IgD-negative memory B cell (primary cell): ENCODE measurements around the gene CNTN1. TPM values are rescaled to one million over a fixed set of nuclear protein-coding genes. Genes with fewer than 3 reads are reported as not detected.

Experiments used
- H3K27ac Mint-ChIP-seq, 3 donors: one replicate each; pipeline ENCODE4 v1.8.0; 2020 to 2022; ENCODE audit warnings: mild to moderate bottlenecking in 3 of 3, mixed read lengths in 3 of 3, moderate library complexity in 1 of 3
- H3K27me3 Mint-ChIP-seq: one replicate; pipeline ENCODE4 v1.8.0; 2021; ENCODE audit warnings: mixed read lengths
- H3K36me3 Mint-ChIP-seq: one replicate; pipeline ENCODE4 v1.8.0; 2020; ENCODE audit warnings: mild to moderate bottlenecking, mixed read lengths
- H3K4me1 Mint-ChIP-seq, 3 donors: one replicate each; pipeline ENCODE4 v1.8.0; 2020 to 2022; ENCODE audit warnings: mixed read lengths in 3 of 3, mild to moderate bottlenecking in 1 of 3
- H3K4me3 Mint-ChIP-seq, 4 donors: one replicate each; pipeline ENCODE4 v1.8.0; 2020 to 2022; ENCODE audit warnings: mild to moderate bottlenecking in 4 of 4, mixed read lengths in 4 of 4, moderate library complexity in 3 of 4
- H3K9me3 Mint-ChIP-seq, 3 donors: one replicate each; pipeline ENCODE4 v1.8.0; 2020 to 2021; ENCODE audit warnings: mixed read lengths in 3 of 3, mild to moderate bottlenecking in 1 of 3
- polyA plus RNA-seq: library from polyadenylated mRNA; unstranded; fragments of 300-500 nt; fragmentation: Illumina TruSeq; gene quantifications from one replicate; pipeline ENCODE4 v1.2.3, GENCODE V29; 2021

The CNTN1 gene
- polyA plus RNA-seq, 1 donor from 2014 or later: not detected

GRCh38 chr12:40971911-40972310 is 279.7 kb downstream of the CNTN1 start:
- no peak overlapping the region for H3K4me3 Mint-ChIP-seq
- H3K27me3 Mint-ChIP-seq: no peaks in the 10 kb centered on the region
- H3K9me3 Mint-ChIP-seq: no peaks in the 10 kb centered on the region
- H3K27ac Mint-ChIP-seq: no peak overlapping the region
- peaks cover 0 to 4% (median 0%) of the 10 kb centered on the region in 3 donors for H3K4me1 Mint-ChIP-seq
- H3K36me3 Mint-ChIP-seq: no peaks in the 10 kb centered on the region

- Mint-ChIP-seq H3K36me3 (no peaks in the 10 kb centered on the region), H3K9me3 (no peaks in the 10 kb centered on the region), H3K27ac (no peak overlapping the region), H3K27me3 (no peaks in the 10 kb centered on the region), H3K4me3 (no peak overlapping the region), H3K4me1 (peaks cover 0 to 4% (median 0%) of the 10 kb centered on the region in 3 donors)
Observed at GRCh38 chr12:40976546-40976945, 284.3 kb downstream of the CNTN1 start.

- Mint-ChIP-seq H3K4me1 (no peaks in the 10 kb centered on the region), H3K9me3 (peaks cover 2% of the 10 kb centered on the region in 3 donors), H3K27ac (no peak overlapping the region), H3K36me3 (no peaks in the 10 kb centered on the region), H3K27me3 (no peaks in the 10 kb centered on the region), H3K4me3 (no peak overlapping the region)
Observed at GRCh38 chr12:40980427-40980961, 288.3 kb downstream of the CNTN1 start.

GRCh38 chr12:40986001-40986400 is 293.8 kb downstream of the CNTN1 start:
- no peak overlapping the region for H3K4me3 Mint-ChIP-seq
- no peak overlapping the region for H3K27ac Mint-ChIP-seq
- no peaks in the 10 kb centered on the region for H3K36me3 Mint-ChIP-seq
- H3K9me3 Mint-ChIP-seq: peaks cover 2 to 5% (median 4%) of the 10 kb centered on the region in 3 donors
- peaks cover 0 to 2% (median 0%) of the 10 kb centered on the region in 3 donors for H3K4me1 Mint-ChIP-seq
- H3K27me3 Mint-ChIP-seq: peaks cover 2% of the 10 kb centered on the region

- H3K36me3 Mint-ChIP-seq: no peaks in the 10 kb centered on the region
- H3K4me3 Mint-ChIP-seq: no peak overlapping the region
- peaks cover 2 to 5% (median 4%) of the 10 kb centered on the region in 3 donors for H3K9me3 Mint-ChIP-seq
- peaks cover 2% of the 10 kb centered on the region for H3K27me3 Mint-ChIP-seq
- peaks cover 0 to 2% (median 0%) of the 10 kb centered on the region in 3 donors for H3K4me1 Mint-ChIP-seq
- H3K27ac Mint-ChIP-seq: no peak overlapping the region
Observed at GRCh38 chr12:40988355-40988754, 296.1 kb downstream of the CNTN1 start.

- H3K4me3 Mint-ChIP-seq: no peak overlapping the region
- no peaks in the 10 kb centered on the region for H3K36me3 Mint-ChIP-seq
- H3K27ac Mint-ChIP-seq: no peak overlapping the region
- H3K27me3 Mint-ChIP-seq: peaks cover 2% of the 10 kb centered on the region
- peaks cover 0 to 2% (median 0%) of the 10 kb centered on the region in 3 donors for H3K4me1 Mint-ChIP-seq
- H3K9me3 Mint-ChIP-seq: peaks cover 2 to 5% (median 4%) of the 10 kb centered on the region in 3 donors
Observed at GRCh38 chr12:40988824-40989223, 296.6 kb downstream of the CNTN1 start.

GRCh38 chr12:40989785-40990184 is 297.5 kb downstream of the CNTN1 start:
- no peak overlapping the region for H3K27ac Mint-ChIP-seq
- H3K4me3 Mint-ChIP-seq: no peak overlapping the region
- peaks cover 0 to 2% (median 0%) of the 10 kb centered on the region in 3 donors for H3K4me1 Mint-ChIP-seq
- H3K36me3 Mint-ChIP-seq: no peaks in the 10 kb centered on the region
- H3K27me3 Mint-ChIP-seq: peaks cover 2% of the 10 kb centered on the region
- H3K9me3 Mint-ChIP-seq: peaks cover 2 to 5% (median 4%) of the 10 kb centered on the region in 3 donors

- Mint-ChIP-seq H3K9me3 (no peaks in the 10 kb centered on the region), H3K4me1 (peaks cover 0 to 2% (median 0%) of the 10 kb centered on the region in 3 donors), H3K27me3 (peaks cover 2% of the 10 kb centered on the region), H3K4me3 (no peak overlapping the region), H3K27ac (no peak overlapping the region), H3K36me3 (no peaks in the 10 kb centered on the region)
Observed at GRCh38 chr12:40992158-40992557, 299.9 kb downstream of the CNTN1 start.

- Mint-ChIP-seq H3K4me1 (peaks cover 0 to 2% (median 0%) of the 10 kb centered on the region in 3 donors), H3K9me3 (no peaks in the 10 kb centered on the region), H3K36me3 (no peaks in the 10 kb centered on the region), H3K27me3 (peaks cover 2% of the 10 kb centered on the region), H3K27ac (no peak overlapping the region), H3K4me3 (no peak overlapping the region)
Observed at GRCh38 chr12:40992674-40993073, 300.4 kb downstream of the CNTN1 start.

- Mint-ChIP-seq H3K4me3 (no peak overlapping the region), H3K9me3 (no peaks in the 10 kb centered on the region), H3K27ac (no peak overlapping the region), H3K27me3 (peaks cover 2% of the 10 kb centered on the region), H3K36me3 (no peaks in the 10 kb centered on the region), H3K4me1 (peaks cover 0 to 2% (median 0%) of the 10 kb centered on the region in 3 donors)
Observed at GRCh38 chr12:40993158-40993557, 300.9 kb downstream of the CNTN1 start.

- no peaks in the 10 kb centered on the region for H3K4me1 Mint-ChIP-seq
- peaks cover 0 to 6% (median 0%) of the 10 kb centered on the region in 3 donors for H3K9me3 Mint-ChIP-seq
- H3K36me3 Mint-ChIP-seq: no peaks in the 10 kb centered on the region
Observed at GRCh38 chr12:40996091-40996490, 303.9 kb downstream of the CNTN1 start.

GRCh38 chr12:40999210-40999609 is 307.0 kb downstream of the CNTN1 start:
- Mint-ChIP-seq H3K27me3 (no peaks in the 10 kb centered on the region), H3K9me3 (peaks cover 5 to 15% (median 6%) of the 10 kb centered on the region in 3 donors), H3K36me3 (no peaks in the 10 kb centered on the region), H3K27ac (no peak overlapping the region), H3K4me3 (no peak overlapping the region), H3K4me1 (no peaks in the 10 kb centered on the region)

More at GRCh38 chr12:40996091-40996490, 303.9 kb downstream of the CNTN1 start:
- no peaks in the 10 kb centered on the region for H3K27me3 Mint-ChIP-seq
- H3K27ac Mint-ChIP-seq: no peak overlapping the region
- no peak overlapping the region for H3K4me3 Mint-ChIP-seq

GRCh38 chr12:41008472-41008871 is 316.2 kb downstream of the CNTN1 start:
- no peak overlapping the region for H3K27ac Mint-ChIP-seq
- H3K36me3 Mint-ChIP-seq: peaks cover 1% of the 10 kb centered on the region

GRCh38 chr12:41011939-41012338 is 319.7 kb downstream of the CNTN1 start:
- Mint-ChIP-seq H3K9me3 (peaks cover 16 to 27% (median 18%) of the 10 kb centered on the region in 3 donors), H3K27me3 (peaks cover 2% of the 10 kb centered on the region), H3K4me3 (no peak overlapping the region), H3K36me3 (no peaks in the 10 kb centered on the region), H3K27ac (no peak overlapping the region), H3K4me1 (peaks cover 0 to 2% (median 0%) of the 10 kb centered on the region in 3 donors)

More at GRCh38 chr12:41008472-41008871, 316.2 kb downstream of the CNTN1 start:
- Mint-ChIP-seq H3K27me3 (peaks cover 3% of the 10 kb centered on the region), H3K9me3 (peaks cover 18 to 46% (median 24%) of the 10 kb centered on the region in 3 donors), H3K4me3 (no peak overlapping the region), H3K4me1 (peaks cover 0 to 2% (median 0%) of the 10 kb centered on the region in 3 donors)

GRCh38 chr12:41013881-41014642 is 321.8 kb downstream of the CNTN1 start:
- Mint-ChIP-seq H3K9me3 (peaks cover 11 to 12% (median 12%) of the 10 kb centered on the region in 3 donors), H3K27me3 (no peaks in the 10 kb centered on the region), H3K4me3 (no peak overlapping the region)

More at GRCh38 chr12:41013881-41014642, 321.8 kb downstream of the CNTN1 start:
- Mint-ChIP-seq H3K36me3 (no peaks in the 10 kb centered on the region), H3K4me1 (no peaks in the 10 kb centered on the region), H3K27ac (no peak overlapping the region)
